Measurements from ENCODE around the gene ANKRD33B.

ANKRD33B gene

GRCh38 chr5:10672146-10673016, 108.5 kb downstream of the ANKRD33B start:
- no peak for TF ChIP-seq CTCF (IDR thresholded peaks at IDR 0.05)

- TF ChIP-seq CTCF (IDR thresholded peaks at IDR 0.05): no peak
Measured at GRCh38 chr5:10673017-10673389, 109.1 kb downstream of the ANKRD33B start.

- TF ChIP-seq CTCF (IDR thresholded peaks at IDR 0.05): no peak
Measured at GRCh38 chr5:10673407-10673806, 109.5 kb downstream of the ANKRD33B start.

GRCh38 chr5:10674096-10674495, 110.2 kb downstream of the ANKRD33B start:
- no peak for TF ChIP-seq CTCF (IDR thresholded peaks at IDR 0.05)

- TF ChIP-seq CTCF (IDR thresholded peaks at IDR 0.05): no peak
Measured at GRCh38 chr5:10674582-10674981, 110.7 kb downstream of the ANKRD33B start.

GRCh38 chr5:10675177-10675700, 111.4 kb downstream of the ANKRD33B start:
- no peak for TF ChIP-seq CTCF (IDR thresholded peaks at IDR 0.05)

- TF ChIP-seq CTCF (IDR thresholded peaks at IDR 0.05): no peak
Measured at GRCh38 chr5:10676224-10676623, 112.4 kb downstream of the ANKRD33B start.

Data from LNCAP (cell line).